GM18505 (cell line): ENCODE results near the gene OSBP.

Experiments
- ATAC-seq: cut with Tn5 transposase; IDR thresholded peaks from one replicate; pipeline ENCODE4 v1.9.1; 2021; ENCODE audit not compliant: unreplicated experiment
- POLR2A ChIP-seq: IDR thresholded peaks from 4 replicates; pipeline ENCODE4 v1.6.1; 2011; ENCODE audit warnings: borderline replicate concordance; ENCODE audit not compliant: insufficient read depth, insufficient read length; ENCODE audit errors: extremely low read depth

The OSBP gene

DNA sequence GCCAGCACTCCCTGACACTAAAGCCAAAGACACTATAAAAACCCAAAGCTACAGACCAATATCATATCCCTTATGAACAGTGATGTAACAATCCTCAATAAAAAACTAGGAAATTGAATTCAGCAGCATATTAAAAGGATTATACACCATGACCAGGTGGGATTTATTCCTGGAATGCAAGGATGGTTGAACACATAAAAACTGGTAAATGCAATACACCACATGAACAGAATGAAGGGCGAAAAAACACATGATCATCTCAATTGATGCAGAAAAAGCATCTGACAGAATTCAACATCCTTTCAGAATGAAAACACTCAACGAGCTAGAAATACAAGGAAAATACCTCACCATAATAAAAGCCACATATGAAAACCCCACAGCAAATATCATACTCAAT, 31.3 kb downstream of the OSBP start:
- TF ChIP-seq POLR2A, result no peak

DNA sequence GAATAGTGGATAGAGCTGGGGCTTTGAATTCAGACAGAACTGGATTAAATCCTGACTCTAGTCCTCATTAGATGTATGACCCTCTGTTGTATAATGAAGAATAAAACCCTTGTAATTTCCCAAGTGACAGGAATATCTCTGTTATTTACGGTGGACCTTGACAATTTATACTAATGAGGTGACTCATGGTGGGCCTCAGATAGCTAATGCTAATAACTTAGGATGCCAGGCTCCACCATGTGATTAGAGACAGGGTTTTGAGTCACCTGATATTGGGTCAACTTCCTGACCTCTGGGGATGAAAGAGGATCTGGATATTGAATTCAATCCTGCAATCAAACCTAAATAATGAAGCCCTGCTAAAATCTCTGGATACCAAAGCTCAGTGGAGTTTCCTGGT, 33.6 kb downstream of the OSBP start:
- no peak for ATAC-seq
- TF ChIP-seq POLR2A, result no peak

More for the DNA sequence above, 31.3 kb downstream of the OSBP start:
- no peak for ATAC-seq

DNA sequence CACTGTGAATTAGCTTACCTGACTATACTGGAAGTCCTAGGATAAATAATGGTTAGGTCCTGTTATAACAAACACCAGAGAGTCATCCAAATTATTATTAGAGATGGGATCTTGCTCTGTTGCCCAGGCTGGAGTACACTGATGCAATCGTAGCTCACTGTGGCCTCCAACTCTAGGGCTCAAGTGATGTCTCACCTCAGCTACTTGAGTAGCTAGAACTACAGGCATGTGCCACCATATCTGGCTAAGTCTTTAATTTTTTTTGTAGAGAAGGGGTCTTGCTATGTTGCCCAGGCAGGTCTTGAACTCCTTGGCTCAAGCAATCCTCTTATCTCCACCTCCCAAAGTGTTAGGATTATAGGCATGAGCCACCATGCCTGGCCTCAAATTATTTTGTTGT, 37.2 kb downstream of the OSBP start:
- ATAC-seq, result no peak
- no peak for TF ChIP-seq POLR2A

DNA sequence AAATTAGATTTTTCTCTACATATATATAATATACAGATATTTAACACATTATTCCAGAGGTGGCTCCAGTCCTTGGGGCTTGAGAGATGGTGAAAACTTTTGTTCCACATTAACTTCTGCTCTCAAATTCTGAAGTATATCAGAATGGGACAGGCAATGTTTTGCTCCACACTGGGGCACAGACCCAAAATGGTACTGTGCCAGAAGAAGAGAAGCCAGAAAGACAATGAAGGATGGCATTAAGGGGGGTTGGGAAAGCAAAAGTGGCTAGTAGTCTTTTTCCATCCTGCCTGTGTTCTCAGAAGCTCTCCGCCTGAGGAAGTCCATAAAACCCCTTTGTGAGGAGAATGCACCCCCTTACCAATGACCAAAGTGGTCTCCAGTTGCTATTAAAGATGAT, 40.1 kb downstream of the OSBP start:
- ATAC-seq, result no peak
- no peak for TF ChIP-seq POLR2A

DNA sequence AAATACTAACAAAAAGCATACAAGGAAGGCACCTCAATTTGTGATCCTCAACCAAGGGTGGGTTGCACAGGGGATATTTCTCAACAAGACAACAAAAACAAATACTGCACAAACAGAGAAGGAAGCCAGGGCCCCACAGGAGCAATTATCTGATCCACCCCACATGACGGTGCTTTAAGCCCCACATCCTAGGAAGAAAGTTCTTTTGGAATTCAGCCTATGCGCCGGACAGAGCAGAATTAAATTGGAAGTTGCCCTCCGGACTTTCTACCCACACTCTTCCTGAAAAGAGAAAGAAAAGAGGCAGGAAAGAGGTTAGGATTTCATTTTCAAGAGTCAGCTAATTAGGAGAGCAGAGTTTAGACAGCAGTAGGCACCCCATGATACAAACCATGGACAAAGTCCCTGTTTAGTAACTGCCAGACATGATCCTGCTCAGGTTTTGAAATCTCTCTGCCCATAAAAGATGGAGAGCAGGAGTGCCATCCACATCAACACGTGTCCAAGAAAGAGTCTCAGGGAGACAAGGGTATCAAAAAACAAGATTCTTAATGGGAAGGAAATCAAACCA, 40.6 kb downstream of the OSBP start:
- TF ChIP-seq POLR2A, result no peak
- no peak for ATAC-seq

DNA sequence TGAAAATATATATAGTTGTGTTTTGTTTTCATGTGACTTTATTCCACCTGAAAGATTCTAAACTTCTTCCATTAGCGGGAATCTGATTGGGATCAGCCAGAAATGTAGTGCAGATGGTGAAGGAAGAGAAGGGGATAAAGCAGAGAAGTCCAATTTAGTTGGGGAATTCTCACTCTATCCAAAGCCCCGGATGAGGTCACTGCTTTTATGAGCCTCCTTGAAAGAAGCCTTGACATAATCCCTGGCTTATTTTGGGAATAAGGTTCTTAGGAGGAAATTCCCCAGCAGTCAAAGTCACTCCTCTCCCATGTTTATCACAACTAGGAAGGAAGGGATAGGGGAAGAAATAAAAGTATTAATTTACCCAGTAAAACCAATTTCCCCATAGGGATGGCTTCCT, 41.1 kb downstream of the OSBP start:
- no peak for TF ChIP-seq POLR2A
- no peak for ATAC-seq

DNA sequence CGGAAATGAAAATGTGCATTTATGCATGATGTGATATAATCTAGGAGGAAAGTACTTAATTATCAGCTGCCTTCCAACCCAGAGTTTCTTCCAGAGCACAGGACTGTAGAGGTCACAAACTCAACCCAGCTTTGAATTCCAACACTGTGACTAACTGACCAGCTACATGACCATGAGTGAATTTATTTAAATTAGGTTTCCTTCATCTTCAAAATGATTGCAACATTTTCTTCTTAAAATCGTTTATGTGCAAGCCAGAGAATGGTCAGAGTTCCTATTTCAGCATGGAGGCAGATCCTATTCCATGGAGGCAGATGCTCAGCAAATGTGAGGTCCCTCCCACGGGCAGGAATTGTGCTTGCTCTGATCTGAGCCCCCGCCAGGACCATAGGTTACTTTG, 42.4 kb downstream of the OSBP start:
- no peak for ATAC-seq

DNA sequence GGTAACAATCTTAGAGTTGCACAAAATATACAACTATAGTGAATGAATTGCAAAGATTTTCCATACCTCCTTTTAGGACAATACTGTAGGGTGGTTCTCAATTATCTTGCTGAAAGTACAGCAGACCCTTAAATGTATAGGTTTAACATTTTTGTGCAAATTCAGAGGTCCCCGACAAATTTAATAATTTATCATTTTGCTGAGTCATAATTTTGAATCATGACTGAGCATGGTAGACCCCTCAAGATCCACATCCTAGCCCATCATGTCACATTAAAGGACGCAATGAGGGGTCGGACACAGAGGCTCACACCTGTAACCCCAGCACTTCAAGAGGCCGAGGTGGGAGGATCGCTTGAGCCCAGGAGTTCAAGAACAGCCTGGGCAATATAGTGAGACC, 43.5 kb downstream of the OSBP start:
- ATAC-seq, result no peak
- no peak for TF ChIP-seq POLR2A

More for the DNA sequence above, 42.4 kb downstream of the OSBP start:
- no peak for TF ChIP-seq POLR2A

DNA sequence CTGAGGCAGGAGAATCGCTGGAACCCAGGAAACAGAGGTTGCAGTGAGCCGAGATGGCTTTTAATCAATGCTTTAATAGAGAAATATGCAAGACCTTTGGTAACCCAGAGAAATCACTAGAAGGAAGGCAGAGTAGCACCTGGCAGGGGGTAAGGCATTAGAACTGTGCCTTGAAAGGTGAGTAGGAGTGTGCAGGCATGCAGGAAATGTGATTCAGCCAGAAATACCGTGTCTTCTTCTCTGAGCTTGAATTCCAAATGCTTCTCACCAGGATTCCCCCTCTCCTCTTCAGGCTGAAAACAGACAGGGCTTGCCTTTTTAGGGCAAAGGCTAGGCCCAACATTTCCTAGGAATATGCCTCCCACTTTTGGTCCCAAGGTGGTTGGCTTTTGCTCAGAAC, 53.3 kb downstream of the OSBP start:
- ATAC-seq, result no peak
- no peak for TF ChIP-seq POLR2A

DNA sequence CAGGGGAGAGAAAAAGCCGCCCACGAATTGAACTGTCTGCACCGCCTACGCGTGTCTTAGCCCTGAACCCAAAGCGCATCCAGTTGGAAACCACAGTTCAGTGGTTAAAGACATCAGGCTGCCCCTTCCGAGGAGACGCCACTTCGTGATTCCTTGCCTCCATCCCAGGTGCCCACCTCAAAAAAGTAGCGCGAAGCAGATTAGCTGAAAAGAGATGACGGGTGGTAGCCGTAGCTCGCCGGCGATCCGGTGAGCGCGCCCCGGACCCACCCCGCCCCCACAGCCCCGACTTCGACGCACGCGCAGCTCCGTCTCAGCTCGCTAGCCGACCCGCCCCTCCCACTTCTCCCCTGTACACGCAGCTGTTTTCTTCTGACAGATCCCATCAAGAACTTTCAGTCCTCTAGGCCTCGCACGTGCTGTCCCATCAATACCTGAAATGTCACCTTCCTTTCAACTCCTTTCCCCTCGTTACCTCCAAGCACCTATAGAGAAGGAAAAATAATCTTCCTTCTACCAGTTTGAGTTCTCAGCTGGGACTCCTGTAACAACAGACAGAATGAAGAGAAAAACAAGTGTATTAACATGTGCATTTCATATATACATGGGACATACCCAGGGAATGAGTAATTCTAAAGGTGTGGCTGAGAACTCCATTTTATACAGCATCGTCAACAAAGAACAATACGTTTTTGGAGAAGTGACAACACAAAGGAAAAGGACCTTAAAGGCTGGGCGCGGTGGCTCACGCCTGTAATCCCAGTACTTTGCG, 54.7 kb downstream of the OSBP start:
- ATAC-seq, result peak; percentile 44
- peak; percentile 57 for TF ChIP-seq POLR2A

DNA sequence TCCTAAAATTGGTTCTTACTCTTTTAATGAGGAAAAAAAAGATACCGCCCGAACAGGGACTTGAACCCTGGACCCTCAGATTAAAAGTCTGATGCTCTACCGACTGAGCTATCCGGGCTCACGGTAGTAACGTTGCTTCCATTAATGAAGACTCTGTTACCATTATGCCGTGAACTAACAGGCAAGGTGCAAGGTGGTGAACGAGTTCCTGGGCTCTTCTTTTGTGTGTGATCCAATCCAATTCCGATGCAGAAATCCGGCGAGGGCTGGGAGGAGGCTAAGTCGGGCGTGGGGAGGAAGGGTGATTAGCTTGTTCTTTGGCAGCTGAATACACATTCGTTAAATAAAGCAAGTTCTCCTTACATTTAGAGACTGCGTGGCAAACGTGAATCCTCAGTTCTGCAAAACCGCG, 55.3 kb downstream of the OSBP start:
- no peak for TF ChIP-seq POLR2A
- ATAC-seq, result peak; percentile 34

DNA sequence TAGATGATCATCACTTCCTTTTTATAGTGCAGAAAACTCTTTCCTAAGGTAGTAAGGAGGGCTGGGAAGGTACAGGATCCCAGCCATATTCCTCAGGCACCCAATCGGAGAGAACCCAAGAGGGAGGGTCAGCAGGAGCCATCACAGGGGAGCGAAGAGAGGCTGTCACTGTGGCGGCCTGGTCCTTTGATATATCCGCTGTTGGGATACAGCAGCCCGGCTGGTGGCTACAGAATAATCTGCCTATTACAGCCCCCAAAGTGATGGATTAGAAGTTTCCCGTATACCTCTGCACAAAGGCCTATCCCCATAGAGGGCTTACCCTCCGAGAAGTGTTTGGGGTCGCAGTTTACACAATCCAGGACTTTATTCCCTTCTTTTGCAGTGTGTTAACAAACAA, 55.7 kb downstream of the OSBP start:
- no peak for TF ChIP-seq POLR2A
- peak; percentile 2 for ATAC-seq

DNA sequence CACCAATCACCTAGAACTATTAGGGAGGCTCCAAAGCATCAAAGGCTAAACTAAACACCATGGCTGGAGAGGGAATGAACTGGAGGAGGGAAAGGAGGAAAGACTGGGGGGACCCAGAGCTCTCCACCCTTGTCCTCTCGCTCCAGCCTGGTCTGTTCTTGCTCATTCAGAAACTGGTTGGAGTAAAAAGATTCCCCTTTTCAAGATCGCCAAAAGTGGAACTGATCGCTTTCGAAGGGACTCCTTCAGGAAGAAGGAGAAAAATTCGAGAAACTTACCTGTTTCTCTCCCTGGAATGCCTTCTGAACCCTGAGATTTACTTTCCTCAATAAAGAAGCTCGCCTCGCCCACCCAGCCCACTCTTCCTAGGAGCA, 57.3 kb downstream of the OSBP start:
- TF ChIP-seq POLR2A, result no peak

DNA sequence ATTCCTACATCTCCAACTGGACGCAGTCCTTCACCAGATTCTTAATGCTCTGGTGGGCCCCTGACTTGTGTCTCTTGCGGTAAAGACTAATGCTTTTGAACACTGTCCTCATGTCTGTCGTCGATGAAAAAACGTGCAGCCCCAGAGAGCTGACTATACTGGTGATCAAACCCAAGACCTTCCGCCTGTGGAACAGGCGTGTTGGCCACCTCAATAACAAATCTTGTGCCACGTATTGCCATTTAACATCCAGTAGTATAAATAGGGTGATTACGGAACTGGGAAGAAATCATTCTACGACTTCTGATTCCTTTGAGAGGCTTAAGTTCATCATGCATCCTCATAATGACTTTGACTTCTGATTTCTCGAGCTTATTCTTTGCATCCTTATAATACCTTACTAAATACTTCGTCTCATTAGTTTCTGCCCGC, 58.6 kb downstream of the OSBP start:
- no peak for ATAC-seq
- no peak for TF ChIP-seq POLR2A

More for the DNA sequence above, 57.3 kb downstream of the OSBP start:
- ATAC-seq, result no peak
